Kidney capillary endothelial cell (primary cell): Measurements from ENCODE around the gene C10orf53.

Source experiments
- DNase-seq: peaks from one replicate; pipeline ENCODE4 v3.0.0-alpha.2; 2018; ENCODE audit warnings: low spot score

The C10orf53 gene

GRCh38 chr10:49679480-49679893 lies at the start of gene C10orf53:
Gene C10orf53, plus strand, starts transcription at chr10:49679651. Its CDS starts 47 bp downstream, at chr10:49679698.
- DNase-seq, result peak; percentile 49

GRCh38 chr10:49631975-49632374 lies 47.5 kb upstream of the C10orf53 start:
- no peak for DNase-seq

GRCh38 chr10:49632406-49633317 lies 46.8 kb upstream of the C10orf53 start:
- no peak for DNase-seq

GRCh38 chr10:49633327-49634068 lies 46.0 kb upstream of the C10orf53 start:
- no peak for DNase-seq

GRCh38 chr10:49634069-49634660 lies 45.3 kb upstream of the C10orf53 start:
- no peak for DNase-seq

- no peak for DNase-seq
Measured at GRCh38 chr10:49642311-49642710, 37.1 kb upstream of the C10orf53 start.

- DNase-seq, result no peak
Measured at GRCh38 chr10:49643241-49644034, 36.0 kb upstream of the C10orf53 start.

- no peak for DNase-seq
Measured at GRCh38 chr10:49644035-49644646, 35.3 kb upstream of the C10orf53 start.

GRCh38 chr10:49645417-49645816 lies 34.0 kb upstream of the C10orf53 start:
- DNase-seq, result no peak

GRCh38 chr10:49645871-49646870 lies 33.3 kb upstream of the C10orf53 start:
- DNase-seq, result no peak

GRCh38 chr10:49647554-49647953 lies 31.9 kb upstream of the C10orf53 start:
- DNase-seq, result no peak

GRCh38 chr10:49647985-49648795 lies 31.3 kb upstream of the C10orf53 start:
- DNase-seq, result no peak

- no peak for DNase-seq
Measured at GRCh38 chr10:49649294-49649693, 30.2 kb upstream of the C10orf53 start.

- no peak for DNase-seq
Measured at GRCh38 chr10:49649936-49650723, 29.3 kb upstream of the C10orf53 start.

GRCh38 chr10:49650724-49651034 lies 28.8 kb upstream of the C10orf53 start:
- no peak for DNase-seq

- no peak for DNase-seq
Measured at GRCh38 chr10:49651039-49651835, 28.2 kb upstream of the C10orf53 start.

GRCh38 chr10:49651917-49652316 lies 27.5 kb upstream of the C10orf53 start:
- DNase-seq, result no peak
